ENCODE results near the gene SHROOM4.

The SHROOM4 gene

DNA sequence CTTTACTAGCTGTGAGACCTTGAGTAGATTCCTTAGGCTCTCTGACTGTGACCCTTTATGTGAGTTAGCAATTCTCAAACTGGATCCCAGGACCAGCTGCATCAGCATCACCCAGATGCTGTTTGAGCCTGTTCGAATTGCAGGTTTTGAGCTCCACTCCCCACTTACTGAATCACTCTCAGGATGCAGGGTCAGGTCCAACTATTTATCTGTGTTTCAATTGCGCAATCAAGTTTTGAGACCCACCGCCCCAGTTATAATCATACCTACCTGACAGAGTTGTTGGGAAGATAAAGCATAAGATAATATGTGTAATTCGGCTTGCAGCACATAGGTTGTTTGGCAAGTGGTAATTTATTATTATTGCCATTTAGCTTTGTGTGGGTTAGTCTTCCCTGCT lies 187.6 kb downstream of the SHROOM4 start:
- H3K27ac ChIP-seq: no peak overlapping the region
- TF ChIP-seq, protein P1, sequence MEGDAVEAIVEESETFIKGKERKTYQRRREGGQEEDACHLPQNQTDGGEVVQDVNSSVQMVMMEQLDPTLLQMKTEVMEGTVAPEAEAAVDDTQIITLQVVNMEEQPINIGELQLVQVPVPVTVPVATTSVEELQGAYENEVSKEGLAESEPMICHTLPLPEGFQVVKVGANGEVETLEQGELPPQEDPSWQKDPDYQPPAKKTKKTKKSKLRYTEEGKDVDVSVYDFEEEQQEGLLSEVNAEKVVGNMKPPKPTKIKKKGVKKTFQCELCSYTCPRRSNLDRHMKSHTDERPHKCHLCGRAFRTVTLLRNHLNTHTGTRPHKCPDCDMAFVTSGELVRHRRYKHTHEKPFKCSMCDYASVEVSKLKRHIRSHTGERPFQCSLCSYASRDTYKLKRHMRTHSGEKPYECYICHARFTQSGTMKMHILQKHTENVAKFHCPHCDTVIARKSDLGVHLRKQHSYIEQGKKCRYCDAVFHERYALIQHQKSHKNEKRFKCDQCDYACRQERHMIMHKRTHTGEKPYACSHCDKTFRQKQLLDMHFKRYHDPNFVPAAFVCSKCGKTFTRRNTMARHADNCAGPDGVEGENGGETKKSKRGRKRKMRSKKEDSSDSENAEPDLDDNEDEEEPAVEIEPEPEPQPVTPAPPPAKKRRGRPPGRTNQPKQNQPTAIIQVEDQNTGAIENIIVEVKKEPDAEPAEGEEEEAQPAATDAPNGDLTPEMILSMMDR (conservative IDR thresholded peaks at IDR 0.05): no peak

DNA sequence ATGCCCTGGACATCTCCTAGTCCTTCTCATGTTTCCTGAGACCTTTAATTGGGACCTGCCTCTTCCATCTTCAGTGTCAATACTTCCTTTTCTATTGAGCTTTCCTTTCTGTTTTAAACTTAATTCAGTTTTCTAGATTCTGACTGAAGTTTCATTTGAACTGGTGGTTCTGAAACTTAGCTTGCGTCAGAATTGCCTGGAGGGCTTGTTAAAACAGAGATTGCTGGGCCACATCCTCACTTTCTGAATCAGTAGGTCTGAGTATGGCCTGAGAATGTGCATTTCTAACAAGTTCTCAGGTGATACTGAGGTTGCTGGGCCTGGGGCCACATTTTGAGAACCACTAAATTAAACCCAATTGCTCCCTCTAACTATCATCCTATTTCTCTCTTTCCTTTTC lies 191.2 kb downstream of the SHROOM4 start:
- TF ChIP-seq, protein P1 (conservative IDR thresholded peaks at IDR 0.05): no peak

DNA sequence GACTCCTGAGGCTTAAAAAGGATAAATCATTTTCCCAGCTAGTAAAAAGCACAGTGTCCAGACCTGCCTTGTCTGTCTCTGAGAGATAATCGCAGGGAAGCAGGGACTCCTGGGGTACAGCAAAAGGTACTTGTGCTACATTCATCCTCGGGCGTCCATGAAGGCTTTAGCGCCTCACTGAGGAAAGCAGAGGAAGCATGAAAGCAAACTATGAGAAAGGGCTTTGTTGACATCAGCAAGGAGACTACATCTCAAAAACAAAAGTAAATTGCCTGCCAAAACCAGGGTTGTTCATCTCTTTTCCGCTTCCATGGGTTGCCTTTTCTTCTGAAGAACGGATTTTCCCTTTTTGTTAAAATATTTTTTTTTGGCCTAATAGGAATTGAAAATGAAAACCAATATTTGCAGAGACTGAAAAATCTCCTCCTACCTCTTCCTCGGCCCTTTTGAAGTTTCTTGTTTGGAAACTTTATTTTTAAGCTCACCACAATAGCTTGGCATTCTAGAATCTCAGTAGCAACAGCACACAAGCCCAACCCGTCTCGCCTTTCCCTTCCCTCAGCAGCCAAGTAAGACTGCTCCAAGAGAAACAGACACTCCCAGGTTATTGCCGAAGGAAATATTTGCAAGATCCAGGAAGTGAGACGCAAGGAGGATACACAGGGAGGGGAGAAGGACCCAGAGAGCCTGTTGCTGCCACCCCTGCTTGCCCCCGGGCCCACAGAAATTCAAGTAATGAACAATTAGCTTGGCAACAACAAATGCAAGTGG lies 195.0 kb downstream of the SHROOM4 start:
- TF ChIP-seq, protein P1 (conservative IDR thresholded peaks at IDR 0.05): no peak
- no peak overlapping the region for H3K27ac ChIP-seq

More for the DNA sequence above, 191.2 kb downstream of the SHROOM4 start:
- H3K27ac ChIP-seq: no peak overlapping the region

DNA sequence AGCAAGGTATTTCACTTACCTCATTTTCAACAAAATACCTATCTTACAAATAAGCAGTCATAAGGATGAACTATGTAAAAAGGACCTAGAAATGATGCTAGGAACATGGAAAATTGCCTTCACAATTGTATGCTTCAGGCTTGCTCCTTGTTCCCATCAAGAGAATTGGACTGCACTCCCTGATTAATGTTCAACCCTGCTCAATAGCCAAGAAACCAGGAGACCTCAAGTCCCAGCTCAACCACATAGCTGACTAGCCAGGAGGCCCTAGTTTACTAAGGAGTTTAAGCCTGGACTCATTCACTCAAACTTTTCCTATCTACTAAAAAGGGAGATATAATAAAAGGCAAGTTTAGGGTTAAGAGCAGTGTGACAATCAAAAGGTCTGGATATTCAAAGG lies 196.8 kb downstream of the SHROOM4 start:
- no peak overlapping the region for H3K27ac ChIP-seq
- TF ChIP-seq, protein P1 (conservative IDR thresholded peaks at IDR 0.05): no peak

DNA sequence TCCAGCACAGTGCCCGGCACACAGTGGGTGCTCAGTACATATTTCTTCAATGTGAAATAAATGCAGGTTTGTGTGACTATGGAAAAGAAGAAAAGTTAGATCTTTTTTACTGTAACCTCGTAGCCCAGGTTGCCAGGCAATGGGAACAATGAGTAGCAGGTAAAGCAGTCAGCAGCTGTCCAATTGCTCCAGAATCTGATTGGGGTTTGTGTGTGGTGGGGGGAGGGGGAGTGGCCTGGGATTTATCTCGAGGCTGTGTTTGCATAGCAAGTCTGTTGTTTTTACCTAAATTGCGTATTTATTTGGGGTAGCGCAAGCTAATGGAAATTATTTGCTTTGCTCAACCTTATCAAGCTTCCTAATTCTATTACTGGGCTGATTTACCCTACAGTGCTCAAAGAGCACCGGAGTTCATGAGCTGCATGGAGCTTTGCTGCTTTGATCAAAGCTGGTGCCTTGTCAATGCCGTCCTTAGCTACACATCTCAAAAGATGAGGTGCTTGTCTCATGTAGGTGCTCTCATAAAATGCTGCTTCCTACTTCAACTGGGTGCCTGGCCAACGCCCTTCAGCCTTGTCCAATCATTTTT lies 198.3 kb downstream of the SHROOM4 start:
- H3K27ac ChIP-seq: no peak overlapping the region
- TF ChIP-seq, protein P1 (conservative IDR thresholded peaks at IDR 0.05): no peak

DNA sequence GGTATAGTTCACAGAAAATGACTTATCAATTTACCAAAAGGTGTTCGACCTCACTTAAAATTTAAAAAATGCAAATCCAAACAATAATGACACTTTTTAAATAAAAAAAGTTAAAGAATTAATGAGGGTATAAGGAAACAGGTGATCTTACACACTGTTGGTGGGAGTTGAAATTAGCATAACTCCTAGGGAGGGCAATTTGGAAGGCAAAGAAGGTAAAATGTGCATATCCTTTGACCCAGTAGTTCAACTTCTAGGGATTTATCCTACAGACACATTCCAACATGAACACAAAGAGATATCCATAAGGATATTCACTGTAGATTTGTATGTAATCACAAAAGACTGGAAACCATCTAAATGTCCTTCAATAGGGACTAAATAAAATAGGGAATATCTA lies 199.5 kb downstream of the SHROOM4 start:
- H3K27ac ChIP-seq: no peak overlapping the region
- TF ChIP-seq, protein P1 (conservative IDR thresholded peaks at IDR 0.05): no peak

DNA sequence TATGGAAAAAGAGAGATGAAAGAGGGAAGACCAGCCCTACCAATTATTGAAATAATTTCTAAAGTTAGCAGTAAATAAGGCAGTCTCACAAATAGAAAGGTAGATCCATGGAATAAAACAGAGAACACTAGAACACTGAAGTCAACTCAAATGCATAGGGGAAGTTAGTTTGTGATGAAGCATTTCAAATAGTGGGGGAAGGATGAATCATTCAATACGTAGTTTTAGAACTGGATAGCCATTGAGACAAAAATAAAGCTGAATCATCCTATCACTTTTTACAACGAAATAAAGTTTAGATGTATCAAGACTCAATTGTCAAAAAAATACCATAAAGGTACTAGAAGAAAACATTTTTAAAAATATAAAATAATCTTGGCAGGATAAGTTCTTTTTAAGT lies 200.1 kb downstream of the SHROOM4 start:
- TF ChIP-seq, protein P1 (conservative IDR thresholded peaks at IDR 0.05): no peak
- H3K27ac ChIP-seq: no peak overlapping the region

Data from VCaP (cell line).